ENCODE measurements around the gene ACTA1.
"Not testable (repeated sequence)": the region's sequence is repeated elsewhere in the genome, so short reads cannot be mapped to it uniquely, and the experiment has no call there.

ACTA1 gene

GRCh38 chr1:229432116-229432461 lies 1.8 kb downstream of the ACTA1 start:
- no peak for DNase-seq
- TF ChIP-seq POLR2A (IDR thresholded peaks at IDR 0.05; ENCODE audit: low read length) (no peak), GATA1 (IDR thresholded peaks at IDR 0.05; ENCODE audit: low read depth, low read length) (no peak)

GRCh38 chr1:229431284-229432115 lies 2.4 kb downstream of the ACTA1 start:
- no peak for DNase-seq
- no peak for TF ChIP-seq GATA1 (IDR thresholded peaks at IDR 0.05; ENCODE audit: low read depth, low read length)
- no peak for TF ChIP-seq POLR2A (IDR thresholded peaks at IDR 0.05; ENCODE audit: low read length)

- TF ChIP-seq GATA1 (IDR thresholded peaks at IDR 0.05; ENCODE audit: low read depth, low read length) (no peak), POLR2A (IDR thresholded peaks at IDR 0.05; ENCODE audit: low read length) (no peak)
These were observed 3.1 kb downstream of the ACTA1 start for GRCh38 chr1:229430761-229431283.

GRCh38 chr1:229428256-229428655 lies 5.6 kb downstream of the ACTA1 start:
- no peak for TF ChIP-seq GATA1 (IDR thresholded peaks at IDR 0.05; ENCODE audit: low read depth, low read length)
- TF ChIP-seq POLR2A (IDR thresholded peaks at IDR 0.05; ENCODE audit: low read length) = no peak
- DNase-seq = no peak

More at GRCh38 chr1:229430761-229431283, 3.1 kb downstream of the ACTA1 start:
- DNase-seq = peak; percentile 52 to 61

GRCh38 chr1:229427572-229427971 lies 6.3 kb downstream of the ACTA1 start:
- no peak for TF ChIP-seq POLR2A (IDR thresholded peaks at IDR 0.05; ENCODE audit: low read length)
- no peak for TF ChIP-seq GATA1 (IDR thresholded peaks at IDR 0.05; ENCODE audit: low read depth, low read length)
- DNase-seq = no peak

- no peak for DNase-seq
- TF ChIP-seq POLR2A (IDR thresholded peaks at IDR 0.05; ENCODE audit: low read length) = no peak
- no peak for TF ChIP-seq GATA1 (IDR thresholded peaks at IDR 0.05; ENCODE audit: low read depth, low read length)
These were observed 8.2 kb downstream of the ACTA1 start for GRCh38 chr1:229425564-229426159.

GRCh38 chr1:229420765-229421164 lies 13.1 kb downstream of the ACTA1 start:
- TF ChIP-seq POLR2A (IDR thresholded peaks at IDR 0.05; ENCODE audit: low read length) (no peak), GATA1 (IDR thresholded peaks at IDR 0.05; ENCODE audit: low read depth, low read length) (no peak)
- DNase-seq = no peak

GRCh38 chr1:229420224-229420623 lies 13.7 kb downstream of the ACTA1 start:
- TF ChIP-seq GATA1 (IDR thresholded peaks at IDR 0.05; ENCODE audit: low read depth, low read length) (no peak), POLR2A (IDR thresholded peaks at IDR 0.05; ENCODE audit: low read length) (no peak)
- DNase-seq = no peak

- DNase-seq = not testable (repeated sequence)
These were observed 15.3 kb downstream of the ACTA1 start for GRCh38 chr1:229418586-229418985.

GRCh38 chr1:229412810-229413209 lies 21.1 kb downstream of the ACTA1 start:
- not testable (repeated sequence) for DNase-seq

GRCh38 chr1:229412056-229412455 lies 21.8 kb downstream of the ACTA1 start:
- DNase-seq = no peak
- no peak for TF ChIP-seq POLR2A (IDR thresholded peaks at IDR 0.05; ENCODE audit: low read length)
- no peak for TF ChIP-seq GATA1 (IDR thresholded peaks at IDR 0.05; ENCODE audit: low read depth, low read length)

GRCh38 chr1:229411434-229412055 lies 22.3 kb downstream of the ACTA1 start:
- DNase-seq = no peak
- no peak for TF ChIP-seq POLR2A (IDR thresholded peaks at IDR 0.05; ENCODE audit: low read length)
- no peak for TF ChIP-seq GATA1 (IDR thresholded peaks at IDR 0.05; ENCODE audit: low read depth, low read length)

GRCh38 chr1:229410692-229411433 lies 23.0 kb downstream of the ACTA1 start:
- TF ChIP-seq POLR2A (IDR thresholded peaks at IDR 0.05; ENCODE audit: low read length) (no peak), GATA1 (IDR thresholded peaks at IDR 0.05; ENCODE audit: low read depth, low read length) (no peak)
- DNase-seq = no peak

- DNase-seq = no peak
- TF ChIP-seq GATA1 (IDR thresholded peaks at IDR 0.05; ENCODE audit: low read depth, low read length) = no peak
- no peak for TF ChIP-seq POLR2A (IDR thresholded peaks at IDR 0.05; ENCODE audit: low read length)
These were observed 23.6 kb downstream of the ACTA1 start for GRCh38 chr1:229410370-229410691.

Measured in erythroblast (primary cell).